NCI-H526 treated with DMSO at 0.1 percent for 48 hours (cell line): ENCODE results near the gene RADX.
"Not testable (repeated sequence)": the region's sequence is repeated elsewhere in the genome, so short reads cannot be mapped to it uniquely, and the experiment has no call there.

Source experiments
- DNase-seq: peaks from one replicate; lab custom pipeline; 2025; lab: John Stamatoyannopoulos, UW

RADX gene

GRCh38 chrX:106611679-106612392 lies at the start of gene RADX:
Gene RADX, plus strand, starts transcription at chrX:106611978. Its CDS starts 103 bp downstream, at chrX:106612081.
- DNase-seq = peak; percentile 83

DNA sequence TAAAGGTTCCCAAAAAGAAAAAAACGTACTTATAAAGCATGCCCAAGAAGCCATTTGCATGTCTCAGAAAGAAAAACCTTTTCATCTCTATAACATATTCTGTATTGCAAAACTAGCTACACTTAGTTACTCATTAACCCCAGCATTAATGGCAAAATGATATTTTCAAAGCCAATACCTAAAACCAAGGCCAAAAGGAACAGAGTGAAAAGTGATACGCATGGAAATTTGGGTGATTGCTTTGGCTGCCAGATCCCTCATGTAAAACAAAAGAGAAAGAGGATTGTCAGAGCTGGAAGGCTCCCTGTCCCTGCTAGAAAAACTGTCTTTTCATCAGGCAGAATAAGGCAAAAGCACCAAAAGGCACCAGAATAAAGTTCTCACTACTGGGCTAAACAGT lies 46.8 kb upstream of the RADX start:
- no peak for DNase-seq

- DNase-seq = no peak
Observed at GRCh38 chrX:106566362-106566761, 45.4 kb upstream of the RADX start.

- no peak for DNase-seq
Observed at GRCh38 chrX:106581856-106582255, 29.9 kb upstream of the RADX start.

DNA sequence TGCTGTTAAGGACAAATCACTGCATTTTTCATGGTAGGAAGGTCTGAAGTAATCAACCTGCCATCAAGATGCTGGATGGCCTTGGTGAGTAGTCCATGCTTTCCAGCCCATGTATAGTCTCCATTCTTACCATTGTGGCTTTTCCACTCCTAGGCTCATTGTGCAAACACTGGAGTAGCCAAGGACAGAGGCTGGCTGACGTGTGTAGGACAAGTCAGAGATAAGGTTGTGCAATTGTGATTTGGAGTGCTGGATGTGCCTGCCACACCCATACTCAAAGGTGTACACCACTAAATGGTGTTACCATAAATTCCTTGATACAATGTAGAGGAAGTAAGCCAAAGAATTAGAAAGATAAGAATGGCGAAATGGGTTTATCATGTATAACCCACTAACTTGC lies 26.3 kb upstream of the RADX start:
- DNase-seq = no peak

DNA sequence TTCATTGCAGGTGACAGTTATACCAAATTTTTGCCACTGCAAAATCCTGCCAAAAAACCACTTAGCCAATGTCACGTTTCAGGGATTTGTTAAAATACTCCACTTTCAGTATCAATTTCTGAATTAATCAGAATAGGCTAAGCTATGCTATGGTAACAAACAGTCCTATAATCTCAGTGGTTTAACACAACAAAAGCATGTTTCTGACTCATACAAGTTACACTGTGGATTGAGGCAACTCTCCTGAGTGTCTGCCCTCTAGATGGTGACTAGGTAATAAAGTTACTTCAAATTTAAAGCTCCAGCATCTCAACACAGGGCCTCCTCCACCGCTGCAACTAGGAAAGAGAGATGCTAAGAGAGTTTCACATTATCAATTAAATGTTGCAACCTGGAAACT lies 23.0 kb upstream of the RADX start:
- DNase-seq = no peak

GRCh38 chrX:106599411-106599810 lies 12.4 kb upstream of the RADX start:
- DNase-seq = no peak

DNA sequence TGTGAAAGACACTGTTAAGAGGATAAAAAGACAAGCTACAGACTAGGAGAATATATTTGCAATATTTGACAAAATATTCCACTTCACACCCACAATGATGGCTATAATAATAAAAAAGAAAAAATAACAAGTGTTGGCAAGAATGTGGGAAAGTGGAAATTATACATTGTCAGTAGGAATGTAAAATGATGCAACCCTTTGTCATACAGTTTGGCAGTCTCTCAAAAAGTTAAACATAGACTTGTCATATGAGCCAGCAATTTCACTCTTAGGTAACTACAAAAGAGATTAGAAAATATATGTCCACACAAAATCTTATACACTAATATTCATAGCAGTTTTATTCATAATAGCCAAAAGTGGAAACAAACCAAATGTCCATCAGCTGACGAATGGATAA lies 5.2 kb upstream of the RADX start:
- no peak for DNase-seq

DNA sequence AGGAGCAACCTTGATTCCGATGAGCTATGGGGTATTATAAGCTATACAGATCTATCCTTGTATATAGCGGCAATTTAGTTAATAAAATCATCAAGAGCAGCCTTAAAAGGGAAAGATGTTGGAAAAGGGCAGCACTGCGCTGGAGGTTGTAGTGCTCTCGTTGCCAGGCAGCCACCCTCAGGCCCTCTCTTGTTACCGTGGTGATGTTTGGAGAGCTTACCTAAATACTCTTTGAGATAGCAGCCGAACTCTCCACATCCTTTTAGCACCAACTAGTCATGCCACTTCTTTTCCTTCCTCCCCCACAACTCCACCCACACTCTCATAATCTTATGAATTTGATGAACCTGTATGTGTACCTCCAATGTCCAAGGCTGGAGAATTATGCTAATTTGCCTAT lies 3.8 kb upstream of the RADX start:
- peak; percentile 22 for DNase-seq

GRCh38 chrX:106611317-106611678 lies 480 bp upstream of the RADX start:
- peak; percentile 76 for DNase-seq

DNA sequence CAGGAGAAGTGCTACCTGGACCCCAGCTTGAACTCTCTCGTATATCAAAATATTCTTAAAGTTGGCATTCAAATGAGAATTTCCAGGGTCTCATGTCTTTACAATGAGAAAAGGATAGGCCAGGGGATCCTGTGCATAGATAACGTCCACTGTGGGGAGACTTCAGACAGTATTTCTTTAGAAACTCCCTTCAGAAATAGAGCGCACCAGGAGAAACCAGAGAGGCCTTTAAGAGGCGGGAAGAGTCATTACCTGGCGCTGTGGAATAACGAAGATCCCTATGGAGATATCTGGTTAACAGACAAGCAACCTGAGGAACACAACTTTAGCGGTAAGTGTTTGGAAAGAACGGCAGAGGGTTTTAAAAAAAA lies 600 bp downstream of the RADX start:
- DNase-seq = peak; percentile 23

GRCh38 chrX:106613277-106613676 lies 1.5 kb downstream of the RADX start:
- no peak for DNase-seq

- DNase-seq = peak; percentile 22
Observed at GRCh38 chrX:106615041-106615440, 3.3 kb downstream of the RADX start.

DNA sequence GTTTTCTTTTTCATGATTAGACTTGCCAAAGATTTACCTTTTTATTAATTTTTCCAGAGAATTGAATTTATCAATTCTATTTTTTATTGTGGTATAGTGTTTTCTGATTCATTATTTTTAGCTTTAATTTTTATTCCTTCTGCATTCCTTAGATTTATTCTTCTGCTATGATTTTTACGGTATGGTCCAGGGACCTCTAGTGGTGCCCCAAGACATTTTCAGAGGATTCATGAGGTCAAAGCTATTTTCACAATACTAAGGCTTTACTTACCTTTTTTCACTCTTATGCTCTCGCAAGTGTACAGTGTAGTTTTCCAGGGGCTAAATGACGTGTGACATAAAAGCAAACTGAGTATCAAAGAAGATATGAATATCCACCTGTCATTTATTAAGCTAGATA lies 8.0 kb downstream of the RADX start:
- no peak for DNase-seq

DNA sequence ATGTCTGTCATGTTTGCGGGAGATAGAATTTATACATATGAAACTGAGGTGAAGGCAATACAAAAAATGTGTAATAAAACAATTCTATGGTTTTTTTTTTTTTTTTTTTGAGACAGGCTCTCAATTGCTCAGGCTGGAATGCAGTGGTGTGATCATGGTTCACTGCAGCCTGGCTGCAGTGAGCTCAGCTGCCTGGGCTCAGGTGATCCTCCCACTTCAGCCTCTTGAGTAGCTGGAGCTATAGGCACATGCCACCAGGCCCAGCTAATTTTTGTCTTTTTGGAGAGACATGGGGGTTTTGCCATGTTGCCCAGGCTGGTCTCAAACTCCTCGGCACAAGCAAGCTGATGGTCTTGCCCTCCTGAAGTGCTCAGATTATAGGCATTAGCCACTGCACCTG lies 10.1 kb downstream of the RADX start:
- DNase-seq = no peak

GRCh38 chrX:106626789-106627188 lies 15.0 kb downstream of the RADX start:
- DNase-seq = no peak

DNA sequence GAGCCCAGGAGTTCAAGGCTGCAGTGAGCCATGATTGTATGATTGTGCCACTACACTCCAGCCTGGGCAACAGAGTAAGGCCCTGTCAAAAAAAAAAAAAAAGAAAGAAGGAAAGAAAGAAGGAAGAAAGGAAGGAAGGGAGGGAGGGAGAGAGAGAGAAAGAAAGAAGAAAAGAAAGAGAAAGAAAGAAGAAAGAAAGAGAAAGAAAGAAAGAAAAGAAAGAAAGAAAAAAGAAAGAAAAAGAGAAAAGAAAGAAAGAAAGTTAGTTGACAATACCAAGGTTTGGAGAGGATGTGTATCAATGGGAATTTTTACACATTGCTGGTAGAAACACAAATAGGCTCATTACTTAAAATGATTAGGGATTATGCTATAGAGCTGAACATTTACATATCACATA lies 19.8 kb downstream of the RADX start:
- no peak for DNase-seq

DNA sequence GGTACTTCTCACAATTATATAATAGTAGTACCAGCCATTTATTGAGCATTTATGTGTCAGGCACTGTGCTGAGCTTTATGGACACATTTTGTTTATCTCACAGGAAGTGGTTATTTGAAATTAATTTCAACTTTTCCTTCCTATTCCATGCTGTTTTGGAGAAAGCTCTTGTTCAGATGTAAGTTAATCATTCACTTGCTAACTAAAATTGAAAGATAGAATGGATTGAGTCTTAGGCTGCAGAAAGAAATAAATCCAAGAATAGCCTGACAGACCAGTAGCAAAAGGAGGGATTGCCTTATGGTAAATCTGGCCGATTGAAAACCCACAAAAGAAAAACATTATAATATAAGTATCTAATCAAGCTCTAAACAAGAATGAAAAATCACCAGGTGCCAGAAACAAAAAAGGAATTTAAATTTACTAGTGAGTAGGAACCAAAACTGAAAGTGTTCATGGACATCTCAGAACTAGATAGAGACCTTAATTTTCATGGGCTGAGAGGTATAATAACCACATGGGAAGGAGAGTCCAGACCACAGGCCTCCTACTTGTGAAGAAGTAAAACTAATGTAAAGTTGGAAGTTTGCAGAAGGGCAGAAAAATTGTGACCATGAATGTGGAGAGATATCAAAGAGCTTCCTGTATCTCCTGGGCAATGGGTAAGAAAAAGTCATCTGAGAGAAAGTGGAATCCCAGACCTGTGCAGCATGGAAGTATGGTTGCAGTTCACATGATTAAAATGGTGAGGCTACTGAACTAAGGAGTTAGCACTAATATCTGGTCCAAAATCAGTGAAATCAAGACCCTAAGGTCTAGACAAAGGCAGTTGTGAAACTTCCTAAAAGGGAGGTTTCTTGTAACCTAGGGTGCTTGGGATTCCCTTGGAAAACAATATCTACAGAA lies 38.0 kb downstream of the RADX start:
- DNase-seq = no peak

GRCh38 chrX:106653625-106654024 lies 41.8 kb downstream of the RADX start:
- not testable (repeated sequence) for DNase-seq

- no peak for DNase-seq
Observed at GRCh38 chrX:106670631-106671030, 58.9 kb downstream of the RADX start.

DNA sequence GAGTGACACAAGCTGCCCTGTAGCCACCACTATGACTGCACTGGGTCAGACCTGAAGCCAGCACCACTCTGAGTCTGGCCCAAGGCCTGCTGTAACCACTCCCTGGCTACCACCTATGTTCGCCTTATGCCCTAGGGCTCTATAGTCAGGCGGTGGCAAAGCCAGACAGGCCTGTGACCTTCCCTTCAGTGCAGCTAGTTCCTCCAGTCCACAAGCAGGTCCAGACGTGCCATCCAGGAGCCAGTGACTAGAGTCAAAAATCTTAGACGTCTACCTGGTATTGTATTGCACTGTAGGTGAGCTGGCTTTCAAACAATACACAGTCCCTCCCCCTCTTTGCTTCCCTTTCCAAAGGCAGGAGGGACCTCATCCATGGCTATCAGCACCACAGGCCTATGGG lies 60.7 kb downstream of the RADX start:
- DNase-seq = no peak

DNA sequence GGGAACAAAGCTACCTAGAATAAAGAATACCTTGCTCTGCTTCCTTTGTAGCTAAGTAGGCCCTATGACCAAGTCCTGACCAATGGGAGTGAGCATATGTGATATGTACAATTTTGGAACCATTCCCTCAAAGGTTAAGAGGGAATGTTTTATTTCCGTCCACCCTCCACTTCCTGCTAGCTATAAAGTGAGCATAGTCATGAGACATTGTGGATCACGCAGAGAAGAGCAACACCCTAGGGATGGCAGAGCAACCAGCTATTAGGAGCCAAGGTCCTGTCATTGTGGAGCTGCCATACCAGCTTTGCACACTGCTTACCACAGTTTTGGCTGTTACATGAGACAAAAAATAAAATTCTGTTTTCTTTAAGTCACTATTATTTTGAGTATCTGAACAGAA lies 68.9 kb downstream of the RADX start:
- DNase-seq = no peak

DNA sequence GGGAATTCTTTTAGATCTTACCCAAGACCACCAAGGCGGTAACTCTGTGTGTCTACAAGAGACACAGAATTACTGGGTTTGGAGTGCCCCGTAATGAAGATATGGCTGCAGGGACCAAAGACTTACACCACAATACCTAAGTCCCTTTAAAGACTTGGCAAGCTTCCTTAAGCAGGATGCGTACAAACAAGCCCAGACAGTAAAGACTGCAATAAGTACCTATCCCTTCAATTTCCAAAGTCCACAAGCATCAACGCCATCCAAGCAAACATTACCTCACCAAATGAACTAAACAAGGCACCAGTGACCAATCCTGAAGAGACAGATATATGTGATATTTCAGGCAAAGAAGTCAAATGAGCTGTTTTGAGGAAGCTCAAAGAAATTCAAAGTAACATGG lies 72.4 kb downstream of the RADX start:
- DNase-seq = no peak
